GM21381 (cell line): ENCODE measurements around the gene CDR2.
"Not testable (repeated sequence)": the region's sequence is repeated elsewhere in the genome, so short reads cannot be mapped to it uniquely, and the experiment has no call there.

Experiments
- ATAC-seq: cut with Tn5 transposase; IDR thresholded peaks from one replicate; pipeline ENCODE4 v1.9.1; 2021; ENCODE audit warnings: mild to moderate bottlenecking, moderate library complexity; ENCODE audit not compliant: unreplicated experiment

The CDR2 gene

GRCh38 chr16:22374311-22375116, at the start of gene CDR2:
Gene CDR2 (minus strand): TSS chr16:22374619. CDS start chr16:22374309, 310 bp downstream.
- peak; percentile 89 for ATAC-seq

GRCh38 chr16:22423716-22424115, 49.3 kb upstream of the CDR2 start:
- no peak for ATAC-seq

GRCh38 chr16:22421136-22421535, 46.7 kb upstream of the CDR2 start:
- no peak for ATAC-seq

GRCh38 chr16:22420606-22421135, 46.3 kb upstream of the CDR2 start:
- ATAC-seq: no peak

- ATAC-seq: no peak
Measured at GRCh38 chr16:22419908-22420307, 45.5 kb upstream of the CDR2 start.

- no peak for ATAC-seq
Measured at GRCh38 chr16:22418826-22419225, 44.4 kb upstream of the CDR2 start.

- not testable (repeated sequence) for ATAC-seq
Measured at GRCh38 chr16:22417798-22418197, 43.4 kb upstream of the CDR2 start.

GRCh38 chr16:22417019-22417418, 42.6 kb upstream of the CDR2 start:
- no peak for ATAC-seq

- ATAC-seq: no peak
Measured at GRCh38 chr16:22413819-22414218, 39.4 kb upstream of the CDR2 start.

- no peak for ATAC-seq
Measured at GRCh38 chr16:22407486-22407885, 33.1 kb upstream of the CDR2 start.

GRCh38 chr16:22402191-22402590, 27.8 kb upstream of the CDR2 start:
- no peak for ATAC-seq

GRCh38 chr16:22400900-22401299, 26.5 kb upstream of the CDR2 start:
- ATAC-seq: no peak

GRCh38 chr16:22397931-22398330, 23.5 kb upstream of the CDR2 start:
- ATAC-seq: no peak

- ATAC-seq: no peak
Measured at GRCh38 chr16:22397464-22397863, 23.0 kb upstream of the CDR2 start.

GRCh38 chr16:22395960-22396359, 21.5 kb upstream of the CDR2 start:
- ATAC-seq: no peak

GRCh38 chr16:22394121-22394520, 19.7 kb upstream of the CDR2 start:
- ATAC-seq: no peak

- no peak for ATAC-seq
Measured at GRCh38 chr16:22388101-22388644, 13.8 kb upstream of the CDR2 start.

- ATAC-seq: no peak
Measured at GRCh38 chr16:22386976-22387375, 12.6 kb upstream of the CDR2 start.

GRCh38 chr16:22385196-22385595, 10.8 kb upstream of the CDR2 start:
- no peak for ATAC-seq

GRCh38 chr16:22383827-22384226, 9.4 kb upstream of the CDR2 start:
- ATAC-seq: no peak

GRCh38 chr16:22381392-22381791, 7.0 kb upstream of the CDR2 start:
- ATAC-seq: no peak

- ATAC-seq: no peak
Measured at GRCh38 chr16:22380529-22380928, 6.1 kb upstream of the CDR2 start.
